Hematopoietic multipotent progenitor cell treated with erythropoietin and hydrocortisone succinate and interleukin-3 and kit ligand, for 6 days (in vitro differentiated cells): ENCODE measurements around the gene HJV.

ENCODE experiments used
- DNase-seq: peaks from one replicate; pipeline ENCODE4 v3.0.0-alpha.2; 2015

HJV gene

GRCh38 chr1:145975216-145975615, 46.3 kb downstream of the HJV start:
- DNase-seq = no peak

- DNase-seq = no peak
Measured at GRCh38 chr1:145974721-145975120, 46.8 kb downstream of the HJV start.

- no peak for DNase-seq
Measured at GRCh38 chr1:145972580-145972979, 49.0 kb downstream of the HJV start.
